Testis (tissue), 5 donors: Measurements from ENCODE around the gene DNLZ. TPM values are rescaled to one million over a fixed set of nuclear protein-coding genes. Genes with fewer than 3 reads are reported as not detected.

Experiments
- DNase-seq: peaks from one replicate; pipeline ENCODE4 v3.0.0-alpha.2; 2019
- H3K27ac ChIP-seq, 2 donors: fragments of 200-600 bp; sonication (generic); one replicate each; pipeline ENCODE4 v1.5.1; 2019
- H3K27me3 ChIP-seq: fragments of 200-600 bp; sonication (generic); one replicate; pipeline ENCODE4 v1.5.1; 2019
- H3K36me3 ChIP-seq: fragments of 200-600 bp; sonication (generic); one replicate; pipeline ENCODE4 v1.5.1; 2017; ENCODE audit warnings: low read depth; ENCODE audit errors: missing control alignments
- H3K4me1 ChIP-seq: fragments of 200-600 bp; sonication (generic); one replicate; pipeline ENCODE4 v1.5.1; 2019
- H3K4me3 ChIP-seq, 2 donors: fragments of 200-600 bp; sonication (generic); one replicate each; pipeline ENCODE4 v1.5.1; 2017 to 2019
- H3K9me3 ChIP-seq: fragments of 200-600 bp; sonication (generic); one replicate; pipeline ENCODE4 v1.5.1; 2017
- CTCF ChIP-seq, 3 experiments: fragments of 450-650 bp in 2 of 3; fragments of 200-600 bp in 1 of 3; sonication (generic) in 1 of 3; IDR thresholded peaks; one replicate each; pipeline ENCODE4 v1.5.1; 2016 to 2019; ENCODE audit warnings: antibody characterized with exemption in 3 of 3, mild to moderate bottlenecking in 2 of 3, moderate library complexity in 1 of 3
- POLR2A ChIP-seq: fragments of 450-650 bp; IDR thresholded peaks from one replicate; pipeline ENCODE4 v1.6.1; 2017; ENCODE audit warnings: antibody characterized with exemption, mild to moderate bottlenecking, moderate library complexity
- WGBS, 2 donors: methylation state at CpG; one replicate each; pipeline ENCODE4 v1.1.5; 2018; 5-methylcytosine and 5-hydroxymethylcytosine counted together
- intact Hi-C: fragments of 100-400 bp; cut with DNase I; formaldehyde crosslinking; loops from one replicate; pipeline ENCODE4 v1.15.1; 2023; ENCODE audit warnings: low total_unique reads
- long read RNA-seq, 2 donors: transcript quantifications; one replicate each; lab custom pipeline, GENCODE V29; 2026
- polyA plus RNA-seq: library from polyadenylated mRNA; stranded (reverse); fragments of 350-450 nt; fragmentation: Illumina TruSeq; extraction: RNeasy Lipid Tissue Mini Kit (QIAGEN cat#74804); gene quantifications from one replicate; pipeline ENCODE4 v1.2.3, GENCODE V29; 2014; ENCODE audit warnings: low read depth, low replicate concordance; ENCODE audit not compliant: insufficient read depth
- total RNA-seq, 2 donors: library from RNA; depleted of rRNA; stranded (reverse); fragments of >200 nt; gene quantifications; one replicate each; pipeline ENCODE4 v1.2.3, GENCODE V29; 2016

Gene DNLZ
- total RNA-seq = 10 to 100 TPM; 48.2 to 51.1 TPM
- polyA plus RNA-seq = 14.0 TPM
- long read RNA-seq, donor 1, transcript DNLZ-201 (3 exons, 724 nt) = major isoform, 11 of 12 reads
- long read RNA-seq, donor 1, partial matches to known transcripts = 0 of 12 reads
- long read RNA-seq, donor 1, other reads (novel, unspliced or antisense) = 0 of 12 reads
- long read RNA-seq, donor 2, transcript DNLZ-201 (3 exons, 724 nt) = major isoform, 9 of 9 reads
- long read RNA-seq, donor 2, partial matches to known transcripts = 0 of 9 reads
- long read RNA-seq, donor 2, other reads (novel, unspliced or antisense) = 0 of 9 reads

- Histone ChIP-seq H3K4me1 (peaks cover 7% of the 10 kb centered on the region), H3K36me3 (no peaks in the 10 kb centered on the region), H3K9me3 (no peaks in the 10 kb centered on the region), H3K27ac (peak within 1 kb of the TSS; percentile 70 to 94), H3K4me3 (peak within 1 kb of the TSS; percentile 71 to 96), H3K27me3 (no peaks in the 10 kb centered on the region)
- peak; percentile 99 for TF ChIP-seq CTCF (IDR thresholded peaks at IDR 0.05)
- TF ChIP-seq POLR2A = no peak
- DNase-seq = peak; percentile 97
- WGBS, 2 donors = 1 to 3% methylated on average over 11 to 94 of the region's 97 CpGs
- intact Hi-C loops = no loop called here
Measured at GRCh38 chr9:136363106-136363948, at the start of gene DNLZ. DNLZ (minus strand) TSS chr9:136363744; CDS start chr9:136363714, 30 bp downstream.

DNA sequence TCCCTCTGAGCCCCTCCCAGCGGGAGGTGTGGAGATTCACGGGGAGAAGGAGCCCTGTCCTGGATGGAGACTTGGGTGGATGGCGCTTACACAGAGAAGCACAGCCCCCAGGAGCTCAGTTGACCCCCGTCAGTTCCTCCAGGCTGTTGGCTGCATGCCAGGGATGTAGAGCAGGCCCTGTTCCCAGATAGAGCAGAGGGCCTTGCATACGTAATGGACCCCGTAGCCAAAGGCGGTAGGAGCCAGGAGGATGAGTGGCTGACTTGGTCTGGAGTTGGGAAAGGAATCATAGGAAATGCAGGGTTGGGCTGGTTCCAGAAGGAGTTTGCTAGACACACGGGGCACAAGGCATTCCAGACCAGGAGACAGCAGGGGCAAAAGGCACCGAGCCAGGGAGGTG is 49.4 kb upstream of the DNLZ start:
- no peak for DNase-seq
- Histone ChIP-seq H3K27ac (no peak overlapping the region), H3K36me3 (no peaks in the 10 kb centered on the region), H3K4me1 (peaks cover 15% of the 10 kb centered on the region), H3K4me3 (no peak overlapping the region), H3K27me3 (no peaks in the 10 kb centered on the region), H3K9me3 (no peaks in the 10 kb centered on the region)
- intact Hi-C loops = no loop called here
- WGBS, 2 donors = 59 to 68% methylated on average over 7 to 9 of the region's 9 CpGs
- TF ChIP-seq CTCF (IDR thresholded peaks at IDR 0.05) (no peak), POLR2A (no peak)

DNA sequence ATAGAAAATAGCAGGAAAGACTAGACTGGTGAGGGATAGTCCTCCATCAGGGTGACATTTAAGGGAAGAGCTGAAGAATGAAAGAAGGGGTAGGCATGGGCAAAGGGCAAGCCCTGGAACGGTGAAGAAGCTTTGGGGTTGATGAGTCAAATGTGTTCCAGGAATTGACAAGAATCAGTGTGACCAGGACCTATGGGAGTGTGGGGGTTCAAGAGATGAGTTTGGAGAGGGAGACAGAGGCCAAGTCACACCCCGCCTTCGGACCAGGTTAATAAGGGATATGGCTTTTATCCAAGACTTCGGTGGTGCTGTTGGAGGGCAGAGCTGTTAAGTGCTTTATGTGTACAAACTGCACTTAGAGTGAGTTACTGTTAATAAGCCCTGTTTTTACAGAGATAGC is 47.8 kb upstream of the DNLZ start:
- Histone ChIP-seq H3K4me1 (peaks cover 15% of the 10 kb centered on the region), H3K27ac (peak overlapping the region in 1 of 2 donors; percentile 85), H3K4me3 (peak overlapping the region; percentile 90 to 99), H3K36me3 (no peaks in the 10 kb centered on the region), H3K9me3 (no peaks in the 10 kb centered on the region), H3K27me3 (no peaks in the 10 kb centered on the region)
- TF ChIP-seq POLR2A (no peak), CTCF (IDR thresholded peaks at IDR 0.05) (no peak)
- intact Hi-C loops = no loop called here
- DNase-seq = no peak
- WGBS, 2 donors = 16 to 35% methylated on average over 4 of the region's 4 CpGs

- Histone ChIP-seq H3K36me3 (no peaks in the 10 kb centered on the region), H3K4me3 (peak within 1 kb of the TSS; percentile 90 to 99), H3K9me3 (no peaks in the 10 kb centered on the region), H3K27me3 (no peaks in the 10 kb centered on the region), H3K4me1 (peaks cover 15% of the 10 kb centered on the region), H3K27ac (peak within 1 kb of the TSS; percentile 78 to 85)
- TF ChIP-seq CTCF (IDR thresholded peaks at IDR 0.05) = no peak
- TF ChIP-seq POLR2A = peak; percentile 32
- intact Hi-C loops = no loop called here
- DNase-seq = peak; percentile 94
- WGBS, 2 donors = 0% methylated on average over 11 to 83 of the region's 83 CpGs
Measured at GRCh38 chr9:136410500-136411287, 47.1 kb upstream of the DNLZ start, which contains the start of the genes ENTR1 and PMPCA. ENTR1 (minus strand) TSS chr9:136410614; CDS start chr9:136410397, 217 bp downstream. PMPCA (plus strand) TSS chr9:136410658; CDS start chr9:136410669, 11 bp downstream.
